ENCODE data around the gene BLOC1S5.

BLOC1S5 gene

DNA sequence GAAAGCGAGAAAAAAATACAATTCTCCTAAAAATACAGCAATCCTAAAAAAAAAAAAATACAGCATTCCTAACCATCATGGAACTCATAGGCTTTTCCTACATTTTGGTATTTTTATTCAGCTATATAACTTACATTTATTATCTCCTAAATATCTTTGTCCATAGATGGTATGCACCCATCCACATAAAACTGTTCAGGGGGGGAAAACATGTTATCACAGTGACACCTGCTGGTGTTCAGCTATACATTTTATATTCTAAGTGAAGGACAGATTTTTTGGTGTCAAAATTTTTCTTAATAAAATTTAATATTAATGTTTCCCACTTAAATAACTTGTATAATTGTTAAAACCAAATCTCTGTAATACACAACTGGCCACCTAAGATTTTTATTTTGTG lies 58.0 kb downstream of the BLOC1S5 start:
- TF ChIP-seq, protein P1, sequence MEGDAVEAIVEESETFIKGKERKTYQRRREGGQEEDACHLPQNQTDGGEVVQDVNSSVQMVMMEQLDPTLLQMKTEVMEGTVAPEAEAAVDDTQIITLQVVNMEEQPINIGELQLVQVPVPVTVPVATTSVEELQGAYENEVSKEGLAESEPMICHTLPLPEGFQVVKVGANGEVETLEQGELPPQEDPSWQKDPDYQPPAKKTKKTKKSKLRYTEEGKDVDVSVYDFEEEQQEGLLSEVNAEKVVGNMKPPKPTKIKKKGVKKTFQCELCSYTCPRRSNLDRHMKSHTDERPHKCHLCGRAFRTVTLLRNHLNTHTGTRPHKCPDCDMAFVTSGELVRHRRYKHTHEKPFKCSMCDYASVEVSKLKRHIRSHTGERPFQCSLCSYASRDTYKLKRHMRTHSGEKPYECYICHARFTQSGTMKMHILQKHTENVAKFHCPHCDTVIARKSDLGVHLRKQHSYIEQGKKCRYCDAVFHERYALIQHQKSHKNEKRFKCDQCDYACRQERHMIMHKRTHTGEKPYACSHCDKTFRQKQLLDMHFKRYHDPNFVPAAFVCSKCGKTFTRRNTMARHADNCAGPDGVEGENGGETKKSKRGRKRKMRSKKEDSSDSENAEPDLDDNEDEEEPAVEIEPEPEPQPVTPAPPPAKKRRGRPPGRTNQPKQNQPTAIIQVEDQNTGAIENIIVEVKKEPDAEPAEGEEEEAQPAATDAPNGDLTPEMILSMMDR (IDR thresholded peaks at IDR 0.05; ENCODE audit: low read depth, low read length, missing control alignments): peak; percentile 28
- H3K4me3 ChIP-seq (replicated peaks; ENCODE audit: low read depth, low read length): no peak overlapping the region
- DNase-seq (ENCODE audit: extremely low read depth, low read depth): no peak

DNA sequence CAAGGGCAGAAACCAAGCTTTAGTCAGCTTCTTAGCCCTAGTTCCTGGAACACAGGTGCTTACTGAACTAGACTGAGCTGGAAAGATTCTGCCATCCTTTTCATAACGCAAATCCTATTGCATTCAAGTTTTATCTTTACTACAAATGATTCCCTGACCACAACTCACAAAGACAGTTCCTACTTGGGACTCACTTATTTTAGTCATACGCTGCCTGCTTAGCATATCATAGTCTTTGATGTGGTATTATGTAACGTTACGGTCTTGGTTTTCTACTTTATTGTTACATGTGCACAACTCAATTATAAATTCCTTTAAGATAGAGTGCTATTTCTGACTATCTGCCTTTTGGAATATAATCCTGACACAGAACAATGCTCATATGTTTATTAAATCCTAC lies 59.1 kb downstream of the BLOC1S5 start:
- DNase-seq (ENCODE audit: extremely low read depth, low read depth): no peak
- H3K4me3 ChIP-seq (replicated peaks; ENCODE audit: low read depth, low read length): no peak overlapping the region
- TF ChIP-seq, protein P1 (IDR thresholded peaks at IDR 0.05; ENCODE audit: low read depth, low read length, missing control alignments): no peak

DNA sequence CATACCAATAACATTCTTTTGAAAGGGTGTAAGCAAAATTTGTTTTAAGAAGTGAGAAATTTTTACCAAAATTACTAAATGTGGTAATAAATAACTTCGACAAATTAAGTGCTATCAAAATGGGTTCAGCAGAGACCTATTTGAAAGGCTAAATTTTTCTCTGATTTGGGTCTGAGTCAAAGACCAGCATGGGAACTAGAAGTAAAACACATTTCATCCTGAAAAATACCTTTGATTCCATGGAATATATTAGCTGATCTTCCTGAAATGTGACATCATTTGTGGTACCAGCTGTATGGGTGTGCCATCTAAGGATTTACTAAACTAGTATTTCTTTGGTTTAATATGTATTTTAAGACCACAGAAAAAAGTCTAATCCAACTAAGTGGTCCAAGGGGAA lies 63.6 kb downstream of the BLOC1S5 start:
- TF ChIP-seq, protein P1 (IDR thresholded peaks at IDR 0.05; ENCODE audit: low read depth, low read length, missing control alignments): no peak
- DNase-seq (ENCODE audit: extremely low read depth, low read depth): no peak
- H3K4me3 ChIP-seq (replicated peaks; ENCODE audit: low read depth, low read length): no peak overlapping the region

DNA sequence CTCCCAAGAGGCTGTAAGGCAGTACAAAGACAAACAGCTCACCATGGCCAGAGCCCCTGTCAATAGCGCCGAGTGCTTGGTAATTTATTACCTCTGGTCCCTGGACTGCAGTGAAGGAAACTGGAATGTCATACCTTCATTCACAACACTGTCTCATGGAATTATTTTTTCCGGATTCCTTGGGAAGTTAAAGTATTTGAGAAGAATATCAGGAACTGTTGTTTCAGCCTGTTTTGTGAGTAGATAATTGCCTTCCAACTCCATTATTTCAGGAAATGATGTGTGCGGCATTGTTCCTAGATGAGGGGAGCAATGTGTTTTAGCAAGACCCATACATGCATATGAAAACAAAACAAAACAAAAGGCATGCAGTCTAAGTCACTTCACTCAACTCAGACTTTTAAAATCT lies 64.0 kb downstream of the BLOC1S5 start:
- no peak overlapping the region for H3K4me3 ChIP-seq (replicated peaks; ENCODE audit: low read depth, low read length)
- no peak for DNase-seq (ENCODE audit: extremely low read depth, low read depth)
- TF ChIP-seq, protein P1 (IDR thresholded peaks at IDR 0.05; ENCODE audit: low read depth, low read length, missing control alignments): no peak

DNA sequence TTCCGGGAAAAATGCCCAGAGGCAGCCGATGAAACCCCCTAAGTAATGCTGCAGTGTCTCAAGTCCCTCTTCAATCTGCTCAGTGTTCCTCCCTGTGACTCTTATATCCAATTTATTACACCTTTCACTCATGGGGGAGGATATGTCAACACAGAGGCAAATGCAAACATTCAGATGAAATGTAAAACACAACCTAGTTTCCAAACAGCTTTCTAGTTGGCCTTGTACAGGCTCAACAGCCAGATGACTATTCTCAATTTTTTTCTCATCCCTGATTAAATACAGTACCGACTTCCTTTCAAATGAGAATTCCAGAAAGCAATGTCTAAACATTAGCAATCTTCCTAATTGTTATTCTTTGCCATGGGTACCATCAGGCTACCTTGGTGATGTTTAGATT lies 65.0 kb downstream of the BLOC1S5 start:
- no peak for DNase-seq (ENCODE audit: extremely low read depth, low read depth)
- TF ChIP-seq, protein P1 (IDR thresholded peaks at IDR 0.05; ENCODE audit: low read depth, low read length, missing control alignments): no peak
- no peak overlapping the region for H3K4me3 ChIP-seq (replicated peaks; ENCODE audit: low read depth, low read length)

DNA sequence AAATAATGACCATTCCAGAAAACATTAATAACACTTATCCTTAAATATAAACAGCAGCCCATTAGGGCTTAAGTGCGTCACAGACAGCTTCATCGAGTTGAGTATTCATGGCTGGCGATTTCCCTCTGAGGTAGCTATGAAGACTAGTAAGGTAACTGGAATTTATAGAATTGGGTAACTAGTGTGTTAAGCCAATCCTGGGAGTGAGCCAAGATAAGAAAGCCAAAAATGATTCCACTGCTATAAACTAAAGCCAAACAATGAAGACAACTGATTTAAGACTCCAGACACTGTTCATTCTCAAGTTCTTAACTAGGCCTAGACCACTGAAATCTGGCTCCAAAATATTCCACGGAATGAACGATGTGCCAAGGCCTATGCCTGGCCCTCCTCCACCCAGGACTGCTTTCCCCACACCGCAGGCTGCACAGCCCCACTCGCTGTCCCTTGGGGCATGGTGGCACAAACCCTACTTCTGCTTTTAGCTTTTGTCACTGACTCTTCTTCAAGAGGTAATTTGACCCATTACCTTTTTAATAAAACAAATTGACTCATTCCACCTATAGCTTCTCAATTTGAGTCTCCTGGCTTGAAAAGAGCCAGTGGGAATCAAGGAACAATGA lies 66.0 kb downstream of the BLOC1S5 start:
- DNase-seq (ENCODE audit: extremely low read depth, low read depth): no peak

More for the DNA sequence above, 66.0 kb downstream of the BLOC1S5 start:
- TF ChIP-seq, protein P1 (IDR thresholded peaks at IDR 0.05; ENCODE audit: low read depth, low read length, missing control alignments): no peak
- no peak overlapping the region for H3K4me3 ChIP-seq (replicated peaks; ENCODE audit: low read depth, low read length)

Measured in HFF-Myc (cell line).